Astrocyte of the cerebellum (primary cell): ENCODE measurements around the gene CCDC185.

Experiments
- DNase-seq: peaks from one replicate; pipeline ENCODE4 v3.0.0-alpha.2; 2011; ENCODE audit warnings: low read depth
- H3K4me3 ChIP-seq: 2 replicates; pipeline ENCODE4 v1.5.1; 2011; ENCODE audit warnings: mild to moderate bottlenecking, low read depth, low read length, moderate library complexity
- in situ Hi-C: cut with HindIII; loops from 2 replicates; pipeline ENCODE4 v1.10.0; 2017; ENCODE audit warnings: low sequenced_read_pairs
- TF ChIP-seq, protein P1 (sequence below): IDR thresholded peaks from 2 replicates; pipeline ENCODE4 v1.5.1; 2012; ENCODE audit warnings: low read length, low read depth, moderate library complexity, mild to moderate bottlenecking; ENCODE audit errors: missing control alignments

Gene CCDC185

DNA sequence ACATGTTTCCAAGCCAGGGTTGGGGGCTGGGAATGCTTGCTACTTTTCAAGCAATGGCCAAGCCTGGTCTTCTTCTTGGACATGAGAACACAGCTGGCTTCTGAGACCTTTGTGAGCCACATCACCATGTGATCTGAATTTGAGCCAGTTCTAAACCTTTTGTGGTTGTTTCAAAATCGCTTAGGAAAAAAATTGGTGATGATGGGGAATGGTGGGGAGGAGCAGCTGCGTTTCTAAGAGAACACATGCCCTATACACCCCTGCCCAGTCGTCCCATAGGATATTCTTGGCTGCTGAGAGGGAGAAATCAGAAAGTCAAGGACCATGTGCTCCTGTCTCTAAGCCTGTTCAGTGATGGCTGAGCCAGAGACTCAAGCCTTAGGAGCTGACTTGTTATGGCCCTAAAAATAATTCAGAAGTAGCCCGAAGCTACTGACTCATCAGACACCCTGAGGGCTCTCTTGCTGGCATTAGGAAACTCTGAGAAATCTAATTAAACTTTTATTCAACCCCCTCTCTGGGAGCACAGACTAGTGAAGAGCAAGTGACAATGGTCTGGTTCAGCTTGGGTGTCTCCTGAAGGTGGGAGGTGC, 30.5 kb downstream of the CCDC185 start:
- in situ Hi-C loops, result no loop called here
- TF ChIP-seq, protein P1, sequence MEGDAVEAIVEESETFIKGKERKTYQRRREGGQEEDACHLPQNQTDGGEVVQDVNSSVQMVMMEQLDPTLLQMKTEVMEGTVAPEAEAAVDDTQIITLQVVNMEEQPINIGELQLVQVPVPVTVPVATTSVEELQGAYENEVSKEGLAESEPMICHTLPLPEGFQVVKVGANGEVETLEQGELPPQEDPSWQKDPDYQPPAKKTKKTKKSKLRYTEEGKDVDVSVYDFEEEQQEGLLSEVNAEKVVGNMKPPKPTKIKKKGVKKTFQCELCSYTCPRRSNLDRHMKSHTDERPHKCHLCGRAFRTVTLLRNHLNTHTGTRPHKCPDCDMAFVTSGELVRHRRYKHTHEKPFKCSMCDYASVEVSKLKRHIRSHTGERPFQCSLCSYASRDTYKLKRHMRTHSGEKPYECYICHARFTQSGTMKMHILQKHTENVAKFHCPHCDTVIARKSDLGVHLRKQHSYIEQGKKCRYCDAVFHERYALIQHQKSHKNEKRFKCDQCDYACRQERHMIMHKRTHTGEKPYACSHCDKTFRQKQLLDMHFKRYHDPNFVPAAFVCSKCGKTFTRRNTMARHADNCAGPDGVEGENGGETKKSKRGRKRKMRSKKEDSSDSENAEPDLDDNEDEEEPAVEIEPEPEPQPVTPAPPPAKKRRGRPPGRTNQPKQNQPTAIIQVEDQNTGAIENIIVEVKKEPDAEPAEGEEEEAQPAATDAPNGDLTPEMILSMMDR, result no peak
- peak; percentile 18 for DNase-seq

DNA sequence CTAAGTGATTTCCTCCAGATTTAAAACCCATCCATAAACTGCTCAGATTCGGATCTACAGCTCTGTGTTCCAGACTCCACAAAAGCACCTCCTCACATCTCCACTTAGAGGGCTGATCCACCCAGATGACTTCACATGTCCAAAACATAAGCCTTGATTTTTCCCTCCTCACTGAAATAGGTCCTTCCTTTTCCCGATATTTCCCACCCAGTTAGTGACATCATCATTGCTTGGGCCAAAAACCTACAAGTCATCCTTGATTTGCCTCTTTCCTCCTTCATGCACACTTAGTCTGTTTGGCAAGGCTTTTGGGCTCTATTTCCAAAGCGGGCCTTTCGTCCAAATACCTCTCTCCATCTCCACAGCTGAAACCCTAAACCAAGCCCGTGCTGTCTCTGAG, 32.3 kb downstream of the CCDC185 start:
- in situ Hi-C loops, result loop anchor here (5.0 kb wide), 1 partner anchor 57 kb away; no protein-coding TSS in a partner anchor
- no peak overlapping the region for H3K4me3 ChIP-seq
- DNase-seq, result no peak
- TF ChIP-seq, protein P1, result no peak

More for the DNA sequence above, 30.5 kb downstream of the CCDC185 start:
- no peak overlapping the region for H3K4me3 ChIP-seq

DNA sequence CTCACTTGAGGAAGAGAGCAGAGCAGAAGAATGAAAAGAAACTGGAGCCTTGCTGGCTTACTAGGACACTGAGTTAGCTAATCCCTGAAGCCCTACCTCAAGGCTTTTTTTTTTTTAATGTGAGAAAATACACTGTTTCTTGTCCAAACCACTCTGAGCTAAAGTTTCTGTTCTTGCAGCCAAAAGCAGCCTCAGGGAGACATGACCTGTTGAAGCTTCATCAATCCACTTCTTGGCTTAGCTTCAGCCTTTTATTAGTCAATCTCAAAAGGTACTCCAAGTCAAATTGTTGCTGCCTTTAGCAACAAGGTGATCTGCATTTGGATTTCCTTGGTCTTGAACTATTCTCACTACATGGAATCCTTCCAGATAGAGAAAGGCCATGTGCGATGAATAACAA, 33.7 kb downstream of the CCDC185 start:
- H3K4me3 ChIP-seq, result no peak overlapping the region
- DNase-seq, result peak; percentile 42
- in situ Hi-C loops, result loop anchor here (5.0 kb wide), 1 partner anchor 55 kb away; no protein-coding TSS in a partner anchor
- TF ChIP-seq, protein P1, result no peak

DNA sequence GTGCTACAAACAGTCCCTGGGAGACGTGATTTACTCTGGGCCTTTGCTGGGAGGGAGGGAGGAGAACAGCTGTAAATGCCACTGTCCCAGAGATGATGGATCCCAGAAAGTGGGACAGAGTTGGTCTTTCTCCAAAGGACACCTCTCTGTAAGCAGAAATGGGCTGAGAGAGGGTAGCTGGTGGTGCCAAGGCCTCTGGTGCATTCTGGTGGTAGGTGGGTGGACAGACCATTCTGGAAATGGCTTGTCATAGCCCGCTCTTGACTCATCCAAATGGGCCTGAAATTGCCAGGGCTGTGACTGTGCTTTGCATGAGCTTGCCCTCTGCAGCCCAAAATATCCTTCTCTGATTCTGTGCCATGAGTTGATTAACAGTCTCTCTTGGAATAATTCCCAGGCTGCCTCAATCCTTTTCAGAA, 36.1 kb downstream of the CCDC185 start:
- TF ChIP-seq, protein P1, result no peak
- in situ Hi-C loops, result loop anchor here (5.0 kb wide), 1 partner anchor 53 kb away; no protein-coding TSS in a partner anchor
- DNase-seq, result no peak
- H3K4me3 ChIP-seq, result no peak overlapping the region

DNA sequence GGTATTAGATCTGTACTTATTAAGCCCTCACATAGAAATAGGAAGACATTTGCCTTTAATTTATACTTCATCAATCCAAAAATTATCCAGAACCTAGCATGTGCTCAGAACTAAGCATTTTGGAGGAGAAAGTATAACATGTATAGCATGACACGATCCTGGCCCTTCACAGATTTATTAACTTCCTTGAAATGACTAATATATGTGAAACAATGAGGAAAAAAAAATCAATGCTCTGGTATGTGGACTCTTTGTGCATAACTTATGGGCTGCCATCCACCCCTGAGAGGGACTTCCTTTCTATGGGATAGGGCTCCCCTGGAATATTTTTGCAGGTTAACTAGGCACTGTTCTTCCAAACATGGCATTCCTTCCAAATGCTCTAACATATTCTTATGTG, 36.6 kb downstream of the CCDC185 start:
- no peak overlapping the region for H3K4me3 ChIP-seq
- in situ Hi-C loops, result loop anchor here (5.0 kb wide), 1 partner anchor 52 kb away; no protein-coding TSS in a partner anchor
- TF ChIP-seq, protein P1, result no peak
- no peak for DNase-seq

DNA sequence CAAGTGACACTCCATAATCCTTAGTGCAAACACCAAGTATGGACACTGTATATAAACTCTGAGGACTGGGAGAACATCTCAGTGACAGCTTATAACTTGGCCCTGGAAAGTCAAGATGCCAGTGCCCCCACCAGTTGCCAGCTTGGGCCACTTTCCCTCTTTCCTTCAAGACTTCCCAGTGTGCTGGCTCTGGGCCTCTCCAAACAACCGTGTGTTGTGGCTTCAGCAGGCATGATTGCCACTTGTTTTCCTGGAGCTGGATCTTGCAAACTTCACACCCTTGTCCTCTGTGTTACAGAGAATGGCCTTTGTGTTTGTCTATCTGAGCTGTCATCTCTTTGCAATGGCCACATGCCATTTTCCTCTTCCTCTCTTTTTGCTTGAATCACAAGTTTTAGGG, 37.0 kb downstream of the CCDC185 start:
- in situ Hi-C loops, result no loop called here
- no peak for DNase-seq
- no peak overlapping the region for H3K4me3 ChIP-seq
- TF ChIP-seq, protein P1, result no peak
